GM12878 (cell line): ENCODE data around the gene NLGN1. TPM values are rescaled to one million over a fixed set of nuclear protein-coding genes. Genes with fewer than 3 reads are reported as not detected.

Source experiments
- ATAC-seq: fragments of 200-7000 bp; cut with Tn5 transposase; 3 replicates; pipeline ENCODE4 v1.9.1; 2020; ENCODE audit warnings: mild to moderate bottlenecking, moderate library complexity
- BruUV-seq: library from RNA; stranded (reverse); fragments of 400-500 nt; replicated peaks from 2 replicates; lab custom pipeline; 2021; lab: Mats Ljungman, UMichigan
- CTCF ChIA-PET: fragments of 300-600 bp; sonication (Branson Sonifier 250); formaldehyde crosslinking; extraction: SDS; loops from one replicate; lab custom pipeline; 2021; ENCODE audit warnings: inconsistent platforms; lab: Yijun Ruan, JAX
- POLR2A ChIA-PET: fragments of 350-600 bp; formaldehyde crosslinking; extraction: SDS; loops from one replicate; lab custom pipeline; 2021; ENCODE audit warnings: inconsistent platforms; lab: Charles Lee
- RAD21 ChIA-PET: fragments of 300-600 bp; sonication (Branson Sonifier 250); formaldehyde crosslinking; loops from one replicate; lab custom pipeline; 2023; ENCODE audit warnings: antibody characterized with exemption; ENCODE audit not compliant: unreplicated experiment; lab: Charles Lee
- SMC1A ChIA-PET: fragments of 300-600 bp; sonication (Branson Sonifier 250); formaldehyde crosslinking; loops from one replicate; lab custom pipeline; 2023; ENCODE audit not compliant: unreplicated experiment, uncharacterized antibody; lab: Charles Lee
- DNase-seq: peaks from one replicate; pipeline ENCODE4 v3.0.0-alpha.2; 2011; ENCODE audit warnings: low read depth, low spot score
- FAIRE-seq: peaks from 3 replicates; lab custom pipeline; 2011; peaks lifted over from hg19 to GRCh38; lab: Jason Lieb, UNC
- H2AFZ ChIP-seq: 2 replicates; pipeline ENCODE4 v1.6.0; 2011; ENCODE audit warnings: low read depth, low read length, control low read depth; ENCODE audit not compliant: control insufficient read depth
- H3K27ac ChIP-seq: 2 replicates; pipeline ENCODE4 v1.5.1; 2011; ENCODE audit warnings: control low read depth; ENCODE audit not compliant: control insufficient read depth, insufficient read depth
- H3K27me3 ChIP-seq, 2 experiments: replicated peaks in 1 of 2; 2 replicates each; pipeline versions ENCODE4 v1.6.0 to v1.6.1; 2011; ENCODE audit warnings: low read length in 1 of 2; ENCODE audit not compliant: control insufficient read depth in 2 of 2, insufficient read depth in 2 of 2
- H3K36me3 ChIP-seq, 2 experiments: 2 replicates each; pipeline ENCODE4 v1.5.1; 2011; ENCODE audit warnings: low read length in 1 of 2; ENCODE audit not compliant: control insufficient read depth in 2 of 2, insufficient read depth in 2 of 2
- H3K4me1 ChIP-seq: 2 replicates; pipeline ENCODE4 v1.6.1; 2011; ENCODE audit warnings: mild to moderate bottlenecking, low read length, moderate library complexity, mixed read lengths; ENCODE audit not compliant: control insufficient read depth, insufficient read depth
- H3K4me2 ChIP-seq: 2 replicates; pipeline ENCODE4 v1.6.0; 2011; ENCODE audit warnings: control low read depth; ENCODE audit not compliant: control insufficient read depth, insufficient read depth
- H3K4me3 ChIP-seq: fragments of 200-600 bp; sonication (generic); 2 replicates; pipeline ENCODE4 v1.5.1; 2016
- H3K79me2 ChIP-seq: 2 replicates; pipeline ENCODE4 v1.6.0; 2011; ENCODE audit warnings: low read length; ENCODE audit not compliant: control insufficient read depth, insufficient read depth
- H3K9ac ChIP-seq: 2 replicates; pipeline ENCODE4 v1.8.0; 2011; ENCODE audit warnings: low read length, control low read depth, mixed read lengths; ENCODE audit not compliant: control insufficient read depth, insufficient read depth
- H3K9me3 ChIP-seq: replicated peaks from 3 replicates; pipeline ENCODE4 v1.5.1; 2011; ENCODE audit warnings: mild to moderate bottlenecking, low read length; ENCODE audit not compliant: control insufficient read depth, insufficient read depth
- H4K20me1 ChIP-seq: 2 replicates; pipeline ENCODE4 v1.6.0; 2011; ENCODE audit not compliant: control insufficient read depth, insufficient read depth
- BHLHE40 ChIP-seq, 2 experiments: fragments of 450-650 bp in 1 of 2; IDR thresholded peaks; 2 replicates each; pipeline ENCODE4 v1.6.1; 2011 to 2017; ENCODE audit warnings: low read depth in 2 of 2, borderline replicate concordance in 1 of 2, improper control_type of control experiment in 1 of 2, low read length in 1 of 2, mild to moderate bottlenecking in 1 of 2
- CEBPB ChIP-seq, 2 experiments: fragments of 150-350 bp in 1 of 2; IDR thresholded peaks; 2 replicates each; pipeline ENCODE4 v1.6.1; 2012 to 2014; ENCODE audit warnings: low read depth in 2 of 2, low read length in 2 of 2, borderline replicate concordance in 1 of 2, inconsistent platforms in 1 of 2
- CEBPZ ChIP-seq: fragments of 150-350 bp; IDR thresholded peaks from 2 replicates; pipeline ENCODE4 v1.6.1; 2016; ENCODE audit warnings: low read depth, low read length
- CUX1 ChIP-seq: IDR thresholded peaks from 2 replicates; pipeline ENCODE4 v1.6.1; 2012; ENCODE audit warnings: improper control_type of control experiment, low read depth, low read length; ENCODE audit not compliant: insufficient replicate concordance
- EED ChIP-seq: sonication (generic); IDR thresholded peaks from 2 replicates; pipeline ENCODE4 v1.6.1; 2016; ENCODE audit warnings: antibody characterized with exemption, low read depth
- HDGF ChIP-seq: fragments of 450-650 bp; IDR thresholded peaks from 2 replicates; pipeline ENCODE4 v1.6.1; 2016; ENCODE audit warnings: antibody characterized with exemption
- IKZF1 ChIP-seq: fragments of 450-650 bp; conservative IDR thresholded peaks from 2 replicates; pipeline ENCODE4 v1.6.1; 2017; ENCODE audit warnings: antibody characterized with exemption, mild to moderate bottlenecking
- MEF2A ChIP-seq: IDR thresholded peaks from 2 replicates; pipeline ENCODE4 v1.6.1; 2011; ENCODE audit warnings: low read depth, mild to moderate bottlenecking, low read length, moderate library complexity; ENCODE audit not compliant: insufficient read depth
- MTA2 ChIP-seq: fragments of 450-650 bp; IDR thresholded peaks from 2 replicates; pipeline ENCODE4 v1.6.1; 2016; ENCODE audit warnings: low read depth, mild to moderate bottlenecking, moderate library complexity
- NFXL1 ChIP-seq: fragments of 450-650 bp; IDR thresholded peaks from 2 replicates; pipeline ENCODE4 v1.6.1; 2017; ENCODE audit warnings: antibody characterized with exemption, mild to moderate bottlenecking, borderline replicate concordance
- NFYA ChIP-seq: IDR thresholded peaks from 2 replicates; pipeline ENCODE4 v1.6.1; 2011; ENCODE audit warnings: low read depth, mild to moderate bottlenecking, low read length, improper control_type of control experiment, borderline replicate concordance
- RAD21 ChIP-seq: IDR thresholded peaks from 2 replicates; pipeline ENCODE4 v1.6.1; 2011; ENCODE audit warnings: mild to moderate bottlenecking, low read depth, low read length, moderate library complexity; ENCODE audit not compliant: insufficient read depth
- RCOR1 ChIP-seq: conservative IDR thresholded peaks from 2 replicates; pipeline ENCODE4 v1.6.1; 2012; ENCODE audit warnings: low read depth, low read length, improper control_type of control experiment
- SIX5 ChIP-seq: IDR thresholded peaks from 2 replicates; pipeline ENCODE4 v1.6.1; 2011; ENCODE audit warnings: mild to moderate bottlenecking, low read depth, low read length, moderate library complexity; ENCODE audit not compliant: severe bottlenecking
- TCF12 ChIP-seq: IDR thresholded peaks from 2 replicates; pipeline ENCODE4 v1.6.1; 2011; ENCODE audit warnings: low read depth, mild to moderate bottlenecking, low read length
- ZNF217 ChIP-seq: fragments of 450-650 bp; IDR thresholded peaks from 2 replicates; pipeline ENCODE4 v1.6.1; 2017; ENCODE audit warnings: antibody characterized with exemption, mild to moderate bottlenecking
- WGBS: methylation state at CpG from one replicate; pipeline ENCODE4 v1.1.6; 2016; ENCODE audit warnings: low lambda C conversion rate; ENCODE audit not compliant: insufficient replicate concordance, insufficient coverage; ENCODE audit errors: missing lambda C conversion rate; 5-methylcytosine and 5-hydroxymethylcytosine counted together
- in situ Hi-C: fragments of 300-500 bp; cut with MboI; formaldehyde crosslinking; loops from 9 replicates; pipeline ENCODE4 v1.14.3; 2018; ENCODE audit warnings: mixed read lengths
- intact Hi-C: fragments of 100-400 bp; cut with micrococcal nuclease; formaldehyde crosslinking; loops from one replicate; pipeline ENCODE4 v1.14.2; 2022; ENCODE audit not compliant: unreplicated experiment
- polyA plus RNA-seq, 11 experiments: library from polyadenylated mRNA; depleted of rRNA in 4 of 11; unstranded in 6 of 11; stranded (reverse) in 5 of 11; fragments of >200 nt; fragmentation: Nextera tagmentation in 4 of 11; fragmentation: Illumina TruSeq in 1 of 11; extraction: Ambion mirVana in 4 of 11; extraction: Trizol in 1 of 11; gene quantifications; 1 replicate in 1 of 11; 2 replicates in 10 of 11; pipeline versions ENCODE4 v1.2.1 to v1.2.3, GENCODE V29; 2011 to 2016; ENCODE audit warnings: inconsistent platforms in 2 of 11, missing spikeins in 2 of 11, low read depth in 1 of 11
- total RNA-seq, 4 experiments: library from RNA; depleted of rRNA in 3 of 4; stranded (reverse); fragments of >200 nt in 3 of 4; fragmentation: Illumina TruSeq in 1 of 4; extraction: Trizol in 1 of 4; gene quantifications; 2 replicates each; pipeline versions ENCODE4 v1.2.1 to v1.2.3, GENCODE V29; 2013 to 2021

Gene NLGN1
- total and polyA plus RNA-seq, 10 of the 15 experiments (the other 5 are each of a cell fraction or from before 2014, with no cell fraction given) = not detected

GRCh38 chr3:173939331-173939730 is 541.8 kb downstream of the NLGN1 start (continued):
- TF ChIP-seq CEBPB (IDR thresholded peaks at IDR 0.05; ENCODE audit: borderline replicate concordance in 1 of 2, low read depth in 2 of 2, low read length in 2 of 2) = no peak
- TF ChIP-seq HDGF = no peak
- no peak for TF ChIP-seq SIX5
- TF ChIP-seq IKZF1 = no peak
- no peak for TF ChIP-seq MTA2
- TF ChIP-seq NFYA = no peak
- TF ChIP-seq CEBPZ = no peak
- TF ChIP-seq RAD21 = no peak
- no peak for TF ChIP-seq ZNF217
- no peak for TF ChIP-seq NFXL1

- no peak overlapping the region for H3K4me2 ChIP-seq
- H4K20me1 ChIP-seq = no peaks in the 10 kb centered on the region
- ChIA-PET SMC1A (interaction anchor here (1.2 to 1.5 kb wide), 2 partner anchors 10 to 50 kb away, joined by 3 to 4 read pairs; no protein-coding TSS in a partner anchor), CTCF (interaction anchor here (1.4 kb wide), 1 partner anchor 9 kb away, joined by 4 read pairs; no protein-coding TSS in a partner anchor), RAD21 (interaction anchor here (0.7 kb wide), 1 partner anchor 23 kb away, joined by 3 read pairs; no protein-coding TSS in a partner anchor), POLR2A (no interaction called here)
- H3K9ac ChIP-seq = no peak overlapping the region
- intact Hi-C loops = no loop called here
- H3K36me3 ChIP-seq = no peaks in the 10 kb centered on the region
- FAIRE-seq = no peak
- no peak overlapping the region for H2AFZ ChIP-seq
- no TSS peak for BruUV-seq
- no peak overlapping the region for H3K27ac ChIP-seq
- ATAC-seq = peak; percentile 65
- H3K4me3 ChIP-seq = no peak overlapping the region
- WGBS = 0% methylated on average over 3 of the region's 3 CpGs
- in situ Hi-C loops = no loop called here
- no peaks in the 10 kb centered on the region for H3K9me3 ChIP-seq
- no peaks in the 10 kb centered on the region for H3K79me2 ChIP-seq
- DNase-seq = no peak
- H3K4me1 ChIP-seq = no peaks in the 10 kb centered on the region
- H3K27me3 ChIP-seq = no peaks in the 10 kb centered on the region
- no peak for TF ChIP-seq BHLHE40 (IDR thresholded peaks at IDR 0.05; ENCODE audit: borderline replicate concordance in 1 of 2, low read depth in 2 of 2, low read length in 1 of 2)
- TF ChIP-seq CUX1 = no peak
- no peak for TF ChIP-seq TCF12
- no peak for TF ChIP-seq MTA2
- TF ChIP-seq MEF2A = no peak
- TF ChIP-seq RCOR1 = no peak
- no peak for TF ChIP-seq EED
Observed at GRCh38 chr3:173943264-173943663, 545.7 kb downstream of the NLGN1 start.
